PFSK-1 (cell line): ENCODE data around the gene CD300H.

Experiments used
- POLR2AphosphoS5 ChIP-seq: IDR thresholded peaks from 2 replicates; pipeline ENCODE4 v1.6.1; 2012; ENCODE audit warnings: low read depth, mild to moderate bottlenecking, control low read depth, low read length, moderate library complexity
- SIN3A ChIP-seq: IDR thresholded peaks from 2 replicates; pipeline ENCODE4 v1.6.1; 2012; ENCODE audit warnings: mild to moderate bottlenecking, low read length, moderate library complexity, borderline replicate concordance; ENCODE audit not compliant: insufficient read depth
- TAF1 ChIP-seq: IDR thresholded peaks from 2 replicates; pipeline ENCODE4 v1.6.1; 2012; ENCODE audit warnings: low read length, control low read depth, borderline replicate concordance; ENCODE audit not compliant: insufficient read depth

- no peak for TF ChIP-seq POLR2AphosphoS5
- TF ChIP-seq SIN3A = no peak
- no peak for TF ChIP-seq TAF1
Observed at GRCh38 chr17:74616696-74617095, 49.4 kb upstream of the CD300H start.
